GM19328 (cell line): ENCODE results near the gene GEN1.

Experiments used
- ATAC-seq: cut with Tn5 transposase; IDR thresholded peaks from one replicate; pipeline ENCODE4 v1.9.1; 2021; ENCODE audit warnings: mild to moderate bottlenecking, moderate library complexity; ENCODE audit not compliant: unreplicated experiment

Gene GEN1, protein sequence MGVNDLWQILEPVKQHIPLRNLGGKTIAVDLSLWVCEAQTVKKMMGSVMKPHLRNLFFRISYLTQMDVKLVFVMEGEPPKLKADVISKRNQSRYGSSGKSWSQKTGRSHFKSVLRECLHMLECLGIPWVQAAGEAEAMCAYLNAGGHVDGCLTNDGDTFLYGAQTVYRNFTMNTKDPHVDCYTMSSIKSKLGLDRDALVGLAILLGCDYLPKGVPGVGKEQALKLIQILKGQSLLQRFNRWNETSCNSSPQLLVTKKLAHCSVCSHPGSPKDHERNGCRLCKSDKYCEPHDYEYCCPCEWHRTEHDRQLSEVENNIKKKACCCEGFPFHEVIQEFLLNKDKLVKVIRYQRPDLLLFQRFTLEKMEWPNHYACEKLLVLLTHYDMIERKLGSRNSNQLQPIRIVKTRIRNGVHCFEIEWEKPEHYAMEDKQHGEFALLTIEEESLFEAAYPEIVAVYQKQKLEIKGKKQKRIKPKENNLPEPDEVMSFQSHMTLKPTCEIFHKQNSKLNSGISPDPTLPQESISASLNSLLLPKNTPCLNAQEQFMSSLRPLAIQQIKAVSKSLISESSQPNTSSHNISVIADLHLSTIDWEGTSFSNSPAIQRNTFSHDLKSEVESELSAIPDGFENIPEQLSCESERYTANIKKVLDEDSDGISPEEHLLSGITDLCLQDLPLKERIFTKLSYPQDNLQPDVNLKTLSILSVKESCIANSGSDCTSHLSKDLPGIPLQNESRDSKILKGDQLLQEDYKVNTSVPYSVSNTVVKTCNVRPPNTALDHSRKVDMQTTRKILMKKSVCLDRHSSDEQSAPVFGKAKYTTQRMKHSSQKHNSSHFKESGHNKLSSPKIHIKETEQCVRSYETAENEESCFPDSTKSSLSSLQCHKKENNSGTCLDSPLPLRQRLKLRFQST

DNA sequence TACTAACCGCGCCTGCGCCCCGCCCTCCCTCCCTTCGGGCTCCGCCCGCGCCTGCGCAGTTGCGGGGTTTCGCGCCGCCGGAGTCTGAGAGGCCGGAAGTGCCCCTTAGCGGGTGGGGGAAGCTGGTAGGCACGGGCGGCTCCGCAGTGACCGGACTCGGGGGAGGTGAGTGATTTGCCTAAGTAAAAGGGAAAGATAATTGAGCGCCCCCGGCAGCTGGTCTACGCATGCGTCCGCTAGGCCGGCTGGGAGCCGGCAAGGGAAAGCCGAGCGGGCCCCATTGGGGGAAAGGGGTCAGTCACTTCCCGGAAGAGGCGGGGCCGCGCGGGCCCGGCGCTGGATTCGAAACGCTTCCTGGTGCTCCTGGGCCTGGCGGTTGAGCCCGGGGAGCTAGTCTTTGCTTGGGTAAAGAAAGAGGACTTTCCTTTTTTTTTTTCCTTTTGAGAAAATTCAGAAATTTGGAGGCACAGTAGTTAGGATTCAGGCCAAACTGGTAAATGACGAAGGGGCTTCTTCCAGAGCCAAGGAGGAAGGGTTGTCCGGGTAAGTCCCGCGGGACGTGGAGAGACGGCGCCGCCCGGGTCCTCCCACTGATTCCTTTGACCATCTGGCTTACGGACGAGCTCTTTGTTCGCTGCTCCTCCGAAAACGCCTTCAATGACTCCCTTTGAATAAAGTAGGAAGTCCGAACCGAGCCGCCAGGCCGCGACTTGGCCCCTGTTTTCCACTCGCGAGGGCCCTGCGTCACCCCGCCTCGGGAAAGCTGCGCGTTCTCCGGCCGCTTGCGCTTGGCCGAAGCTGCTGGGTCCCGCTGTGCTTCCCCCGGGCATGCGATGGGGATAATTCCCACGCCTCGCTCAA, at the start of gene GEN1, which contains the start of gene SMC6:
TSS of gene GEN1 (plus strand) at position 336 of the 861 bp plus-strand sequence. CDS start 5,806 bp downstream, outside the sequence.
TSS of gene SMC6 (minus strand) at position 8 of the 861 bp plus-strand sequence. CDS start 7,864 bp downstream, outside the sequence.
- ATAC-seq = peak; percentile 61

DNA sequence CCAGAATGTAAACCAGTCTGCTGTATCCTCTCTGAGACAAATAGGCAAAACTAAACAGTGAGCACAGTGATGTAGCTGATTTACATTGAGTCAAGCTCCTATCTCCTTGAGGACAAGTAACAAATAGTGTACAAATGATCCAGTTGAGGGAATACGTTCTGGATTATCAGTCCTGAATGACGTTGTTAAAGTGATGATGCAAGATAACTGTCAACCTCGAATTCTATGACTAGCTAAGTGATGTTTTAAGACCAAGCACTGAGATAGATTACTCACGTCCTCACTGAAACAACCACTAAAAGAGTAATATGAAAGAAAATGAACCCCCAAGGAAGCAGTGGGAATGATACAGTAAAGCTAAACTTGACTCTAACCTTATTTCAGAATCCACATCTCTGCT, 47.1 kb upstream of the GEN1 start:
- ATAC-seq = no peak

DNA sequence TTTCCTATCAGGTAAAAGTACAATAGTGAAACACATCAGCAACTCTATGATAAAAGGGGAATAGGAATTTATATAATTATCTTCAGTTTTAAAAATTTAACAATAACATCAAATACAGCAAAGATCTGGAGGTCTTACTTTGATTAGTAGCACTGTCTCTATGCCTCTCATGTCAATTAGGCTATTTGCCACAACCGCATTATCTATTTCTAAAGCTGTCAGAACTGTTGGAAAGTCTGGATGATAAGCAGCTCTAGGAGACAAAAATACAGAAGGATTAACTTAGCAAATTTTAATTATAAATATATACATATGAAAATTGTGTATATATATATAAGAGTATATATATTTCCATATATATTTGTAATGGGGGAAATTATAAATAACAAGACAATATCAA, 45.4 kb upstream of the GEN1 start:
- no peak for ATAC-seq

DNA sequence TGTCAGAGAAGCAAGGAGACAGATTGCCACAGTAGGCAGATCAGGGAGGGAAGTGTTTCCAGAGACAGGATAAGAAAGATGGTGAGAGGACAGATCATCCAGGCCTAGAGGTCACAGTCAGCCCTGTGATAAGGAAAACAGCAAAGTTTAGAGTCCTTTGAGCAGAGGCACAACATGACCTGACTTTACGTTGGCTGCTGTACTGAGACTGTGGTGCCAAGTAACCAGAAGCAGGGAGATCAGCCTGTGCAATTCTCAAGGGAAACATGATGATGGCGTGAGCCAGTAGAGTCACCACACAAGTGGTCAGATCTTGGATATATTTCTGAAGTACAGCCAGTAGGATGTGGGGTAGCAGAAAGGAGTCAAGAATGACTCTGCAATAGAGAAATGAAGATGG, 44.0 kb upstream of the GEN1 start:
- ATAC-seq = no peak

DNA sequence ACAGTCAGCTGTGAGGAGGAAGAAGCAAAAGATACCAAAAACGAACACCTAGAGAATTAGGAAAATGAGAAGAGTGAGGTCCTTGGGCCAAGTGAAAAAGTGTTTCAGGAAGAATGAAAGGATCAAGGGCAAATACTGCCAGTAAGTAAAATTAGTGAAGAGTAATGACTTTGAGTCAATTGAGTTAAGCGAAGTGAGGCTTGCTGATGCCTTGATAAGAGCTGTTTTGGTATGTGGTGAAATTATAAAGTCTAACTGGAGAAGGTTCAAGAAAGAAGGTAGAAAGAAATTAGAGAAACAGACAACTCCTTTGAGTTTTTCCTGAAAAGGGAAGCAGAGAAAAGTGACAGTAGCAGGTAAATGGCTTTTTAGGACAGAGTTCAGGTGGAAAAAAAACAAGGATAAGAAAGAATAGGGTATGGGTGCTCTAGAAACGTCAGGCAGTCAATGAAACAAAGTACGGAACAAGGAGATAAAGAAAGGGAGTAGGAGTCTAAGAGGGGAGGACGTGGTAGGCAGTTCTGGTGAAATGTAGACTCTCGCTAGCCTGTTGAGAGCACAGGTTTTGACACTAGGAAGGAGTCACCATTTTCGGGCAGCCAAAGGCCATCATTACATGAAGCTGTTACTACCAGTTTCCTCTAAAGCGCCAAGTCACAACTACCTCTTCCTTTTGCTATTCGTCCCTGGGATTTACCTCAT, 43.2 kb upstream of the GEN1 start:
- no peak for ATAC-seq

DNA sequence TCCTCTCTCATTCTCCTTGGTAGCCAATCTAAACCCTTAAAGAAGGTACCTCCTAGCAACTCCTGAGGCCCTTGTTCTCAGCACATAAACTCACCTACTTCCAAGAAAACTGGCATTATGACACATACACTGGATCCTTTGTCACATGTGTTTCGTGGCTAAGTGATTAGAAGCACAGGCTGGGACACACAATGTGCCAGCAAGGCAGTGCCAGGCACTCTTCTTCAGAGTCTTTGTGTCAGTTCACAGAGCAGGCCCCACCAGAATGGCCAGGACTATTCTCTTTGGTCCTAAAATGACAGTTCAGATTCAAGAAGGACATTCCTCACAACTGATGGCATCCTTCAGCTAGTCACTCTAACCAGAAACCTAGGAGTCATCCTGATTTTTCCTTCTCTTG, 40.6 kb upstream of the GEN1 start:
- no peak for ATAC-seq

DNA sequence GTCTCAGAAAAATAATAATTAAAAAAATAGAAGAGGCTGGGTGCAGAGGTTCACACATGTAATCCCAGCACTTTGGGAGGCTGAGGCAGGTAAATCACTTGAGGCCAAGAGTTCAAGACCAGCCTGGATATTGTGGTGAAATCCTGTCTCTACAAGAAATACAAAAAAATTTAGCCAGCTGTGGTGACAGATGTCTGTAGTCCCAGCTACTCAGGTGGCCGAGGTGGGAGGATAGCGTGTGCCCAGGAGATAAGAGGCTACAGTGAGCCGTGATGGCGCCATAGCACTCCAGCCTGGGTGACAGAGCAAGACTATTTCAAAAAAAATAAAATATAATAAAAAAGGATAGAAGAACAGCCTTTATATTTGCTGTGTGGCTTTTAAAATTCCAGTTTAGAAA, 36.3 kb upstream of the GEN1 start:
- ATAC-seq = no peak

DNA sequence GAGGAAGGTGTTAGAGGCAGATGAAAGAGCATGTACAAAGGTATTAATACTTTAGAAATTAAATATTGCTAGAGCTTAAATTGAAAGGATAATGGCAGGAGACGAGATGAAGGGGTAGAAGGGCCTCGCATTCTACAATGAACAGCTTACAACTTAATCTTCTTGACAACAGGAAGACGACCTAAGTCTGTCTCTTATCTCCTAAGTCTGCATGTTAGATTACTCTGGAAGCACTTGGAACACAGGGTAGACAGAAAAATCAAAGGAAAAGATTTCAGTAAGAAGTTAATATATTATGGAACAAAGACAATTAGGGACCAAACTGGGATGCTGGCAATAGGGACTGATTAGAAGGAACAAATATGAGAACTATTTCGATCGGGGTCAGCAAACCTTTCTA, 35.2 kb upstream of the GEN1 start:
- no peak for ATAC-seq

DNA sequence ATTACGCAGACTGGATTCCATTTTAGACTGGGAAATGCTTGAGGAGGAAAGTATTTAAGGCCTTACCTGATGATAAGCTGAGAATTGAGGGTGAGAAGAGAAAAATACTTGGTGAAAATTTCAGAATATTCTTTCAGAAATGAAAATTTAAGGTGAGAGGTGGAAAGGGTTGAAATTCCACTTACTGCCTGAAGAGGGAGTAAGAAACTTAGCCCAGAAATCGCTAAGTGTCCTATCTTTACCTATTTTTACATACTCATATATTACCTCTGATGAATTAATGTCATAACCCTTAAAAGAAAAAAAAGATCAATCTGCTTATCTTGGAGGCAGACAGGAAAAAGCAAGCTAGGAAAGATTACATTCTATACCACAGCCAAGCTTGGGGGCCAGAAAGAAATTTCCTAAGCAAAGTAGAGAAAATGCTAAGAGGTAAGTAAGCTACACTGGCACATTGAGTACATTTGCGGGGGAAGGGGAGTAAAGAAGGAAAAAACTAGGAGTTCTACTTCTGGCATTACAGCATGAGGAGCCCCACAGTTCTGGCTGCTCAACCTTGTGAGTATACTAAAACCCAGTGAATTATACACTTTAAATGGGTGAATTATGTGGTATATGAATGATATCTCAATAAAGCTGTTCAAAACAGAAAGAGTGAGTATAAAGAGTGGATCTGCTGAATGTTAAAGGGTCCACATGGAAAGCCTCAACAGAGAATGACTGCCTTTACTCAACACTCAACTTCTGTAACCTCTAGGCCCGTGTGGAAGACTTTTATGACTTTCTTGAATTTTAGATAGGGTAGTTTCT, 34.2 kb upstream of the GEN1 start:
- no peak for ATAC-seq

DNA sequence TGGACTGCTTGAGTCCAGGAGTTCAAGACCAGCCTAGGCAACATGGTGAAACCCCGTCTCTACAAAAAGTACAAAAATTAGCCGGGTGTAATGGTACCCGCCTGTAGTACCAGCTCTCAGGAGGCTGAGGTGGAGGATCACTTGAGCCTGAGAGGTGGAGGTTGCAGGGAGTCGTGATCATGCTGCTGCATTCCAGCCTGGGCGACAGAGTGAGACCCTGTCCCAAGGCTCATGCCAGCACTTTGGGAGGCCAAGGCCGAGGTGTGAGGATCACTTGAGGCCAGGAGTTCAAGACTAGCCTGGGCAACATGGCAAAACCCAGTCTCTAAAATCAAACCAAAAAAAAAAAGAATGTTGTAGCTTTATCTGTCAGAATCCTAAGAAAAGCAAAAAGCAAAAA, 25.7 kb upstream of the GEN1 start:
- no peak for ATAC-seq

DNA sequence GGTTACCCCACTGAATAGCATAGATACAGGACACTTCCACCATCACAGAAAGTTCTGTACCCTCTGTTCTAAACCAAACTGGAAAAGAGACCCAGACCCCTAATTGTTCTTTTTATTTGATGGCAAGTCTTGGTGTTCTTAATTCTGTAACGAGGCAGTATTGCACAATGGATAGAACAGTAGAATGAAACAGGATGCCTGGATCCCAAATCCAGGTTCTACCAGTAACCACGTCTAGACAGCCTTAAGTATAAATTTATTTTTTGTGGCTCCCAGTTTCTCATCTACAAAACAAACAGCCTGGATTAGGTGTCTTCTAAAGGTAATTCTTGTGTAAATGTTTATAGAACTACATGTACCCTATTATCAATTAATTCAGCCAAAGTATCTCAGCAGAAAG, 24.1 kb upstream of the GEN1 start:
- no peak for ATAC-seq

DNA sequence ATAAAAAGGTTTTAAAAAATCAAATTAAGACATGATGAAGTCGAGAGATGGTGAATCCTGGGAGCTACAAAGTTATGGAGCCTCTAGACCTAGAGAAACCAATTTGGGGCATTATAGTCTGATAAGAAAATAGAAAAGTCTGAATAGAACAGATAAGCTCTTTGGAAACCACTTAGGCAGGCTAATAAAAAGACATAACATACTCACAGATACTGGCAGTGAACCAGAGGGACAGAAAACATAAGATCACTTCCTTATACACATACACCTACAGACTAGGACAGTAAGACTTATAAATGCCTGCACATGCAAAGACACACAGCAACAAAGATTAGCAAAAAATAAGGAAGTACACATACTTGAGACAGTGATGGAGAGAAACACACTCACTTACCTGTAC, 20.3 kb upstream of the GEN1 start:
- ATAC-seq = no peak

DNA sequence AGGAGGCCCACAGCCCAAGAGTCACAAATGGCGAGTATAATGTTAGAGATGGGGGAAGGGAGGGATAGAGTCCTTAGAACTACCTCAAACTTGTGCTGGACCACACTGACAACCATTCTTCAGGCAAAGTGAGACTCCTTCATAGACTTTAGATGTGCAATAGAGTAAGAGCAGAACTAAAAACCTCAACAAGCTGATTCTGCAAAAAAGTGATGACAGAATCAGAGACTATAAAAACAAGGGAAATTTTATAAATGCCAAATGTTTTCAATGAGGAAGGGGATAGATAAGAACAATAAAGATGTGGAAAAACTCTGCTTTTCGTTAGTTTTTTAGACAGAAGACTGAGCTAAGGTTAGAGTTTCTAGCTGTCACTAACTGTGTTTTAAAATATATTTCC, 18.1 kb upstream of the GEN1 start:
- ATAC-seq = no peak

DNA sequence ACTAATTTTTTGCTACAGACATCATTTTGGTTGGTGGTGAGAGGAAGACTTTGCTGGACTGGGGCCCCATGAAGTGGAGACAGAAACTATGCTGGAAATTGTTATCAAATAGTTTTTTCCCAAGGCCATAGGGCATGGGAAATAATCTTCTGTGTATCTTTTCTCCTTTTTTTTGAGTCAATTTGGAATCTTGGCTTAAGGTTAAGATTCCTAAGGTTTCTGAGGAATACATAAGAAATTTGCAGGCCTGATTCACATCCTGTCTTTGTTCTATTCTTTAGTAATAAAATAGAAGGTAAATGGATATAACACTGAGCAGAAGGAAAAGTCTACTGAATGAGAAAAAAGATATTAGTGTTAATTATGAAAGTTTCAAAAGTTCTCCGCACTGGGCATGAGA, 16.9 kb upstream of the GEN1 start:
- no peak for ATAC-seq

DNA sequence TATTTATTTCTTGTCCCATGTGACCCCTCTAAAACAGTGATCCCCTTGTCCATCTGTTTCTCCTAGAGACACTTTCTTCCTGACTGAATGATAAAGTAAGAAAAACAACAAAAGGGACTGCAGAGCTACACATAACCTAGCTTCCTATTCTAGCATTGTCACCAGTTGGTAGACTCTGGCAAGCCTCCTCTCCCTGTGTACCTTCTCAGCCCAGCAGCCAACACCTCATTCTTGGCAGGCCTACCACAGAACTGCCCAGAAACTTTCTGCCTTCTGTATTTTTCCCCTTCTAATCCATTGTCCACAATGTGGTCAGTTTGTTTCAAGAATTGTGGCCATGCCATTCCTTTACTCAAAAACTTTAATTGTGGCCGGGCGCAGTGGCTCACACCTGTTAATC, 13.7 kb upstream of the GEN1 start:
- ATAC-seq = no peak

DNA sequence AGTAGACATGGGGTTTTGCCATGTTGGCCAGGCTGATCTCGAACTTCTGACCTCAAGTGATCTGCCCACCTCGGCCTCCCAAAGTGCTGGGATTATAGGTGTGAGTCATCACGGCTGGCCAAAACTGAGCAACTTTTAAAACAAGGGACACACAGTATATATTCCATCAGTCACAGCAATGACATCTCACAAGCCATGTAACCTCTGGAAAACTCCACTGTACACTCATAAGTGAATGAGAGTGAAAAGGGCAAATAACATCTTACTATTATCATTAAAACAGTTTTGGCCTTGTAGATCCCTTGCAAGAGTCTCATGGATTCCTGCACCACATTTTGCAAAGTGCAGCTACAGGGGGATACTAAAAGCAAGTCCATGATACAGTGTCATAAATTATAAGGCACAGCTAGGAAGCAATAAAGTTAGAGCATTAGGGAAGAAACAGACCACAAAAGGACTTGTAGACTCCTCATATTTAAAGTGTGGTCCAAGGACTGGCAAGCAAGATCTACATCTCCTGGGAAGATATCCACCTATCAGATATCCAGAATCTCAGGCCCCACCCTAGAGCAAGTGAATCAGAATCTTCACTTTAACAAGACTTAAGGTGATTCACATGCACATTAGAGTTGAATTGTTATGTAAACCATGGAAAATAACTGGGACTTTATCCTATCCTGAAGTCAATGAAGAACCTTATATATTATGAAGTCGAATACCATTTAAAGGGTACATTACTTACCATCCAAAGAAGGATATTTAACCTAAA, 6.1 kb upstream of the GEN1 start:
- no peak for ATAC-seq

DNA sequence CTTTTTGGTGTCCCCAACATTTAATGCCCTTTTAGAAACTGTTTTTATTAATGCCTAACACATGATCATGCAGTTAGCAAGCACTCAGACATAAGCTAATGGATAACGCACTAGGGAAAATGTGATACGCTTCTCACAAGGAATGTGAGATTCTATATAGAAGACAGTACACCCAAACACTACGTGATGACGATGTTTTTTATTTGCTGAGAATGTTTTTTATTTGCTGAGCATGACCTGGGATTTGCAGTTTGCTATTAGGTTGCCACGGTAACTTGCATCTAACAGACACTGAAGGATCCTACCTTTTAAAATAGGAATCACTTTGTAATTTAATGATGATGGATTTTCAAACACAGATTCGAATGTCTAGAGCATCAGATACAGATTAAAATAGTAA, 5.2 kb upstream of the GEN1 start:
- ATAC-seq = no peak

DNA sequence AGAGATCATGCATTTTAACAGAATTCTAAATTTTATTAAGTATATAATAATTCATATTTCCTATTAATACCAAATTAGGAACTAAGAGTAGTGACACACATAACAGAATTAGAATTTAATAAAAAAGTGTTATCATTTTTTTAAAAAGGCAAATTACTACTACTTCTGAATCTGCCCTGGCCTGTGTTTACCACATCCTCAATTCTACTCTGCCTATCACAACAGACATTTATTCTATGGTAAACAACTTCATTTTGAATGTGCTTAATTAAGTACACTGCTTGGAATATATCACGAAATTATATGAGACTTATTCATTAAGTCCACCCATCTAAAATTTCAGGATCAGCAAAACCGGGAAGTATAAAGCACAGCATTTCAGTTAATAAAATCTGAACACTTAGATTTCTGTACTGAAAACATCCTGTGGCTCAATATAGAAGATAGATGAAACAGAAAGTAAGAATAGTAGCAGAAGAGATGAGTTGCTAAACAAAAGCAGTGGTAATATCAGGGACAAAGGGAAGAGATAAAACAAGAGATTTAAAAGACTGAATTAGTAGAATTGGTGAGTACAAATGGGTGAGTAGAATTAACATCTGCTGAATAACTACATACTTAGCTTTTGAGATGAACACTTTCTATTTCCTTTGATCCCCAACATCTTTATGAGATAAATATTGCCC, 4.0 kb upstream of the GEN1 start:
- ATAC-seq = peak; percentile 24
